Mesenchymal stem cell (in vitro differentiated cells and primary cell): ENCODE results near the gene ACSM6.

Experiments
- DNase-seq: peaks from one replicate; pipeline ENCODE4 v3.0.0-alpha.2; 2013
- H2AFZ ChIP-seq: one replicate; pipeline ENCODE4 v1.6.1; 2013; ENCODE audit warnings: low read depth, mild to moderate bottlenecking, control low read depth, inconsistent platforms, low read length, moderate library complexity
- H2AK5ac ChIP-seq: 2 replicates; pipeline ENCODE4 v1.6.1; 2013; ENCODE audit warnings: low read length, moderate library complexity, mild to moderate bottlenecking, inconsistent platforms; ENCODE audit not compliant: severe bottlenecking
- H2BK120ac ChIP-seq: one replicate; pipeline ENCODE4 v1.6.1; 2013; ENCODE audit warnings: low read depth, mild to moderate bottlenecking, inconsistent platforms, low read length, moderate library complexity
- H2BK12ac ChIP-seq, 2 experiments: one replicate each; pipeline ENCODE4 v1.6.1; 2013; ENCODE audit warnings: inconsistent platforms in 2 of 2, low read length in 2 of 2, mild to moderate bottlenecking in 2 of 2, moderate library complexity in 2 of 2, control low read depth in 1 of 2
- H2BK15ac ChIP-seq: one replicate; pipeline ENCODE4 v1.6.1; 2013; ENCODE audit warnings: mild to moderate bottlenecking, low read depth, inconsistent platforms; ENCODE audit not compliant: poor library complexity, severe bottlenecking
- H2BK5ac ChIP-seq: 2 replicates; pipeline ENCODE4 v1.6.1; 2013; ENCODE audit warnings: low read depth, mild to moderate bottlenecking, low read length, control low read depth, inconsistent platforms; ENCODE audit not compliant: poor library complexity, severe bottlenecking
- H3K14ac ChIP-seq, 2 experiments: one replicate each; pipeline ENCODE4 v1.6.1; 2013; ENCODE audit warnings: inconsistent platforms in 2 of 2, low read length in 2 of 2, control low read depth in 1 of 2, mild to moderate bottlenecking in 1 of 2, moderate library complexity in 1 of 2
- H3K18ac ChIP-seq, 2 experiments: one replicate each; pipeline ENCODE4 v1.6.1; 2013; ENCODE audit warnings: inconsistent platforms in 2 of 2, low read length in 2 of 2, control low read depth in 1 of 2, low read depth in 1 of 2, mild to moderate bottlenecking in 1 of 2
- H3K23ac ChIP-seq, 2 experiments: one replicate each; pipeline ENCODE4 v1.6.1; 2013; ENCODE audit warnings: inconsistent platforms in 2 of 2, low read length in 2 of 2, mild to moderate bottlenecking in 2 of 2, moderate library complexity in 2 of 2, control low read depth in 1 of 2
- H3K27ac ChIP-seq: 2 replicates; pipeline ENCODE4 v1.5.1; 2013; ENCODE audit warnings: mild to moderate bottlenecking, moderate library complexity, low read length, control low read depth, inconsistent platforms; ENCODE audit not compliant: poor library complexity, severe bottlenecking
- H3K27me3 ChIP-seq, 2 experiments: 2 replicates each; pipeline versions ENCODE4 v1.6.1 to v1.7.0; 2013; ENCODE audit warnings: low read length in 2 of 2, mild to moderate bottlenecking in 2 of 2, moderate library complexity in 2 of 2, control low read depth in 1 of 2, inconsistent platforms in 1 of 2; ENCODE audit not compliant: control insufficient read depth in 1 of 2, insufficient read depth in 1 of 2
- H3K36me3 ChIP-seq, 2 experiments: 2 replicates each; pipeline versions ENCODE4 v1.6.1 to v1.7.0; 2013; ENCODE audit warnings: low read length in 2 of 2, control low read depth in 1 of 2, inconsistent platforms in 1 of 2, low read depth in 1 of 2, mild to moderate bottlenecking in 1 of 2; ENCODE audit not compliant: insufficient read depth in 2 of 2, control insufficient read depth in 1 of 2
- H3K4ac ChIP-seq, 2 experiments: one replicate each; pipeline ENCODE4 v1.6.1; 2013; ENCODE audit warnings: inconsistent platforms in 2 of 2, low read length in 2 of 2, mild to moderate bottlenecking in 2 of 2, moderate library complexity in 2 of 2, control low read depth in 1 of 2, low read depth in 1 of 2
- H3K4me1 ChIP-seq: 2 replicates; pipeline ENCODE4 v1.6.1; 2013; ENCODE audit warnings: low read depth, low read length, control low read depth; ENCODE audit not compliant: control insufficient read depth, insufficient read depth
- H3K4me2 ChIP-seq: 2 replicates; pipeline ENCODE4 v1.6.1; 2013; ENCODE audit warnings: low read length, mild to moderate bottlenecking, inconsistent platforms; ENCODE audit not compliant: poor library complexity, severe bottlenecking
- H3K4me3 ChIP-seq, 2 experiments: 2 replicates each; pipeline versions ENCODE4 v1.5.1 to v1.7.0; 2013; ENCODE audit warnings: low read length in 2 of 2, mild to moderate bottlenecking in 2 of 2, control low read depth in 1 of 2, low read depth in 1 of 2; ENCODE audit not compliant: insufficient read depth in 1 of 2
- H3K79me1 ChIP-seq: replicated peaks from 2 replicates; pipeline ENCODE4 v1.6.1; 2013; ENCODE audit warnings: mild to moderate bottlenecking, control low read depth, low read length, inconsistent platforms; ENCODE audit not compliant: poor library complexity, severe bottlenecking
- H3K9ac ChIP-seq: 2 replicates; pipeline ENCODE4 v1.7.0; 2013; ENCODE audit warnings: mild to moderate bottlenecking, low read length, moderate library complexity
- H3K9me3 ChIP-seq: 2 replicates; pipeline ENCODE4 v1.7.0; 2013; ENCODE audit warnings: mild to moderate bottlenecking, low read length; ENCODE audit not compliant: control insufficient read depth
- H4K8ac ChIP-seq: one replicate; pipeline ENCODE4 v1.6.1; 2013; ENCODE audit warnings: inconsistent platforms, mild to moderate bottlenecking, low read length, moderate library complexity
- H4K91ac ChIP-seq: one replicate; pipeline ENCODE4 v1.6.1; 2013; ENCODE audit warnings: mild to moderate bottlenecking, low read length, inconsistent platforms
- WGBS: methylation state at CpG from one replicate; pipeline ENCODE4 v1.1.7; 2013; ENCODE audit warnings: mixed read lengths; 5-methylcytosine and 5-hydroxymethylcytosine counted together

The ACSM6 gene

GRCh38 chr10:95253686-95254085 is 59.6 kb downstream of the ACSM6 start:
- Histone ChIP-seq H4K91ac (no peak overlapping the region), H2BK12ac (no peak overlapping the region), H3K36me3 (peaks cover 5 to 20% of the 10 kb centered on the region in 2 experiments), H4K8ac (no peak overlapping the region), H3K18ac (no peak overlapping the region), H2BK5ac (no peak overlapping the region), H2BK15ac (no peak overlapping the region), H3K14ac (no peak overlapping the region), H3K9me3 (peaks cover 9% of the 10 kb centered on the region), H3K27ac (no peak overlapping the region), H2AFZ (no peak overlapping the region), H3K4me2 (no peak overlapping the region), H3K4me1 (peaks cover 7% of the 10 kb centered on the region), H3K79me1 (peaks cover 28% of the 10 kb centered on the region), H3K23ac (no peak overlapping the region), H2BK120ac (no peak overlapping the region), H3K27me3 (no peaks in the 10 kb centered on the region), H3K9ac (no peak overlapping the region), H2AK5ac (no peak overlapping the region), H3K4me3 (no peak overlapping the region), H3K4ac (no peak overlapping the region)
- DNase-seq: no peak
- no CpG with 5 or more reads among the region's 2 CpGs for WGBS

- H3K9ac ChIP-seq: no peak overlapping the region
- H3K27ac ChIP-seq: no peak overlapping the region
- no peak overlapping the region for H3K4ac ChIP-seq
- H2AK5ac ChIP-seq: no peak overlapping the region
- H3K4me1 ChIP-seq: peaks cover 2% of the 10 kb centered on the region
- H3K14ac ChIP-seq: no peak overlapping the region
- peaks cover 22% of the 10 kb centered on the region for H3K79me1 ChIP-seq
- peaks cover 9% of the 10 kb centered on the region for H3K9me3 ChIP-seq
- no peak overlapping the region for H3K18ac ChIP-seq
- no peak overlapping the region for H4K91ac ChIP-seq
- no peak overlapping the region for H3K4me3 ChIP-seq
- peaks cover 5 to 15% of the 10 kb centered on the region in 2 experiments for H3K36me3 ChIP-seq
- H2BK15ac ChIP-seq: no peak overlapping the region
- no peak overlapping the region for H2AFZ ChIP-seq
- H3K4me2 ChIP-seq: no peak overlapping the region
- no peak for DNase-seq
- WGBS: 88% methylated on average over 2 of the region's 3 CpGs
- no peak overlapping the region for H2BK12ac ChIP-seq
- H4K8ac ChIP-seq: no peak overlapping the region
- H3K27me3 ChIP-seq: no peaks in the 10 kb centered on the region
- no peak overlapping the region for H2BK5ac ChIP-seq
- H3K23ac ChIP-seq: no peak overlapping the region
- H2BK120ac ChIP-seq: no peak overlapping the region
Measured at GRCh38 chr10:95254629-95255028, 60.6 kb downstream of the ACSM6 start.

GRCh38 chr10:95256268-95256667 is 62.2 kb downstream of the ACSM6 start:
- H3K4ac ChIP-seq: no peak overlapping the region
- H2BK5ac ChIP-seq: no peak overlapping the region
- no CpG with 5 or more reads among the region's 1 CpG for WGBS
- no peak for DNase-seq
- no peak overlapping the region for H4K91ac ChIP-seq
- H3K18ac ChIP-seq: no peak overlapping the region
- H3K23ac ChIP-seq: no peak overlapping the region
- H3K27me3 ChIP-seq: no peaks in the 10 kb centered on the region
- H3K14ac ChIP-seq: no peak overlapping the region
- H4K8ac ChIP-seq: no peak overlapping the region
- no peak overlapping the region for H2AFZ ChIP-seq
- no peak overlapping the region for H2AK5ac ChIP-seq
- H3K4me1 ChIP-seq: peaks cover 8% of the 10 kb centered on the region
- H3K4me2 ChIP-seq: no peak overlapping the region
- H2BK12ac ChIP-seq: no peak overlapping the region
- no peak overlapping the region for H2BK120ac ChIP-seq
- peaks cover 5 to 12% of the 10 kb centered on the region in 2 experiments for H3K36me3 ChIP-seq
- no peak overlapping the region for H3K4me3 ChIP-seq
- H2BK15ac ChIP-seq: no peak overlapping the region
- no peak overlapping the region for H3K9ac ChIP-seq
- no peak overlapping the region for H3K27ac ChIP-seq
- peaks cover 9% of the 10 kb centered on the region for H3K9me3 ChIP-seq
- peaks cover 16% of the 10 kb centered on the region for H3K79me1 ChIP-seq

GRCh38 chr10:95257849-95258248 is 63.8 kb downstream of the ACSM6 start:
- Histone ChIP-seq H2BK5ac (no peak overlapping the region), H3K9ac (no peak overlapping the region), H3K23ac (no peak overlapping the region), H3K4me3 (no peak overlapping the region), H3K4ac (no peak overlapping the region), H2AK5ac (peak overlapping the region; percentile 73), H3K27ac (no peak overlapping the region), H3K18ac (no peak overlapping the region), H2BK12ac (no peak overlapping the region), H3K79me1 (peaks cover 16% of the 10 kb centered on the region), H3K9me3 (peaks cover 9% of the 10 kb centered on the region), H4K91ac (no peak overlapping the region), H2AFZ (no peak overlapping the region), H3K4me2 (no peak overlapping the region), H3K27me3 (no peaks in the 10 kb centered on the region), H3K4me1 (peaks cover 14% of the 10 kb centered on the region), H3K36me3 (peaks cover 5 to 12% of the 10 kb centered on the region in 2 experiments), H3K14ac (no peak overlapping the region), H4K8ac (no peak overlapping the region), H2BK15ac (no peak overlapping the region), H2BK120ac (no peak overlapping the region)
- 97% methylated on average over 3 of the region's 7 CpGs for WGBS
- DNase-seq: no peak
